ENCODE results near the gene PLD1.

The PLD1 gene

GRCh38 chr3:171622126-171622525 lies 188.2 kb downstream of the PLD1 start:
- no peak overlapping the region for H3K4me3 ChIP-seq (ENCODE audit: low read length, poor library complexity, severe bottlenecking)

DNA sequence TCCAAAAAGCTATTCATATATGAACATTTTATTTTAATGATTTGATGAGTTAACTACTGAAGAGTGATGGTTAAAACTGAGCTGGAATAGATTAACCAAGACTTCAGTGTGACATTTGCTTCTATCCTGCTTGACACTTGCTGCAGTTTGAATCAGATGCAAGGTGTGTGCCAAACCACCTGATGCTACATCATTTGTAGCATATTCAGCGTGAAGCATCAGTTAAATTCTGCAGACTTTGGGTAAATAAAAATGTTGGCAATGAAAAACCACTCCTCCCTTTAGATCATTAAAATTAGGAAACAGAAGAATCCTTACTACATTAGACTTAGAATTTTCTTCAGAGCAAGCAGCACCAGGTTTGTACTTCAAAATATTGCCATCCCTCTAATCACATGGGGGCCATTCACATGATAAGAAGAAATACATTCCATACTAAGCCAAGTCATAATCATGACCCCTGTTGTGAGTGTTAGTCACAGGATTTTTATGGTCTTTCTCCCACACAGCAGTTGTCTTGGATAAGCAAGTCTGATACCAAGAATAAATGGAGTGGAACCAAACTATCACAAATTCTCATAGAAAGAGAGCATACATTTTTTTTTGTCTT lies 189.4 kb downstream of the PLD1 start:
- no peaks in the 10 kb centered on the region for H3K36me3 ChIP-seq (ENCODE audit: insufficient read depth, low read length)
- H3K4me2 ChIP-seq (ENCODE audit: low read depth, low read length, poor library complexity, severe bottlenecking): no peak overlapping the region
- no peak overlapping the region for H3K9ac ChIP-seq (ENCODE audit: low read depth, low read length, poor library complexity, severe bottlenecking)
- H3K9me2 ChIP-seq (replicated peaks; ENCODE audit: low read depth, low read length): no peaks in the 10 kb centered on the region
- no peaks in the 10 kb centered on the region for H3K4me1 ChIP-seq (ENCODE audit: insufficient read depth, low read length, poor library complexity, severe bottlenecking)
- no peaks in the 10 kb centered on the region for H3K9me3 ChIP-seq (ENCODE audit: insufficient read depth, low read depth, low read length)
- H3K79me2 ChIP-seq (ENCODE audit: insufficient read depth, low read length): no peaks in the 10 kb centered on the region
- no peaks in the 10 kb centered on the region for H3K27me3 ChIP-seq (ENCODE audit: insufficient read depth, low read length, poor library complexity, severe bottlenecking)
- H3F3A ChIP-seq (ENCODE audit: low read depth): no peaks in the 10 kb centered on the region
- H4K20me1 ChIP-seq (ENCODE audit: insufficient read depth, low read length, poor library complexity, severe bottlenecking): no peaks in the 10 kb centered on the region
- no peak overlapping the region for H3K4me3 ChIP-seq (ENCODE audit: low read length, poor library complexity, severe bottlenecking)
- no peak overlapping the region for H2AFZ ChIP-seq (ENCODE audit: low read length)
- TF ChIP-seq CTCF (conservative IDR thresholded peaks at IDR 0.05; ENCODE audit: low read length): no peak
- TF ChIP-seq EZH2phosphoT487 (IDR thresholded peaks at IDR 0.05; ENCODE audit: borderline replicate concordance): no peak

More at GRCh38 chr3:171622126-171622525, 188.2 kb downstream of the PLD1 start:
- Histone ChIP-seq H3K4me1 (ENCODE audit: insufficient read depth, low read length, poor library complexity, severe bottlenecking) (no peaks in the 10 kb centered on the region), H3K27me3 (ENCODE audit: insufficient read depth, low read length, poor library complexity, severe bottlenecking) (no peaks in the 10 kb centered on the region), H3K36me3 (ENCODE audit: insufficient read depth, low read length) (no peaks in the 10 kb centered on the region), H2AFZ (ENCODE audit: low read length) (no peak overlapping the region), H3F3A (ENCODE audit: low read depth) (no peaks in the 10 kb centered on the region), H3K9me3 (ENCODE audit: insufficient read depth, low read depth, low read length) (no peaks in the 10 kb centered on the region), H3K9ac (ENCODE audit: low read depth, low read length, poor library complexity, severe bottlenecking) (no peak overlapping the region), H3K9me2 (replicated peaks; ENCODE audit: low read depth, low read length) (no peaks in the 10 kb centered on the region), H3K79me2 (ENCODE audit: insufficient read depth, low read length) (no peaks in the 10 kb centered on the region), H3K4me2 (ENCODE audit: low read depth, low read length, poor library complexity, severe bottlenecking) (no peak overlapping the region), H4K20me1 (ENCODE audit: insufficient read depth, low read length, poor library complexity, severe bottlenecking) (no peaks in the 10 kb centered on the region)
- no peak for TF ChIP-seq CTCF (conservative IDR thresholded peaks at IDR 0.05; ENCODE audit: low read length)
- TF ChIP-seq EZH2phosphoT487 (IDR thresholded peaks at IDR 0.05; ENCODE audit: borderline replicate concordance): no peak

DNA sequence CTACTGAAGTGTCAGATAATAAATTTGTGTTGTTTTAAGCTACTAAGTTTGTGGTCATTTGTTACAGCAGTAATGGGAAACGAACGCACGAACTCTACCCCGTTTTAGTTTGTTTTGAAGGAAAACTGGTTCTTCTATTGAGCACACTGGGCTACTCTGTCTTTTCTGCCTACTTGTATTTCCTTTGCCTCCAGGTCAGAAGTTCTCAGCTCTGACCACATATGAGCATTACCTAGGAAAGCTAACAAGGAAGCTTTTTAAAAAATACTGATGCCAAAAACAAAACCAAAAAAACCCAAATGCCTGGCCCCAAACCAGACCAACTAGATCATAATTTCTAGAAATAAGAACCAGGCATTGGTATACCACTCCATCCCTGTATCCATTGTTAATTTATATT lies 193.5 kb downstream of the PLD1 start:
- H3K9me2 ChIP-seq (replicated peaks; ENCODE audit: low read depth, low read length): no peaks in the 10 kb centered on the region
- no peaks in the 10 kb centered on the region for H3K27me3 ChIP-seq (ENCODE audit: insufficient read depth, low read length, poor library complexity, severe bottlenecking)
- H3F3A ChIP-seq (ENCODE audit: low read depth): no peaks in the 10 kb centered on the region
- H2AFZ ChIP-seq (ENCODE audit: low read length): no peak overlapping the region
- H3K4me2 ChIP-seq (ENCODE audit: low read depth, low read length, poor library complexity, severe bottlenecking): no peak overlapping the region
- TF ChIP-seq CTCF (conservative IDR thresholded peaks at IDR 0.05; ENCODE audit: low read length): no peak
- TF ChIP-seq EZH2phosphoT487 (IDR thresholded peaks at IDR 0.05; ENCODE audit: borderline replicate concordance): no peak
- H3K9me3 ChIP-seq (ENCODE audit: insufficient read depth, low read depth, low read length): no peaks in the 10 kb centered on the region
- H3K79me2 ChIP-seq (ENCODE audit: insufficient read depth, low read length): no peaks in the 10 kb centered on the region
- no peaks in the 10 kb centered on the region for H4K20me1 ChIP-seq (ENCODE audit: insufficient read depth, low read length, poor library complexity, severe bottlenecking)
- H3K36me3 ChIP-seq (ENCODE audit: insufficient read depth, low read length): no peaks in the 10 kb centered on the region
- H3K4me3 ChIP-seq (ENCODE audit: low read length, poor library complexity, severe bottlenecking): no peak overlapping the region
- H3K4me1 ChIP-seq (ENCODE audit: insufficient read depth, low read length, poor library complexity, severe bottlenecking): no peaks in the 10 kb centered on the region
- H3K9ac ChIP-seq (ENCODE audit: low read depth, low read length, poor library complexity, severe bottlenecking): no peak overlapping the region
